Panc1 (cell line): ENCODE measurements around the gene GALNT18. TPM values are rescaled to one million over a fixed set of nuclear protein-coding genes. Genes with fewer than 3 reads are reported as not detected.

Source experiments
- ATAC-seq: fragments of 200-7000 bp; cut with Tn5 transposase; 2 replicates; pipeline ENCODE4 v1.9.1; 2020; ENCODE audit warnings: mild to moderate bottlenecking, moderate library complexity
- BruUV-seq: library from RNA; stranded (reverse); fragments of 400-500 nt; replicated peaks from 2 replicates; lab custom pipeline; 2021; lab: Mats Ljungman, UMichigan
- CTCF ChIA-PET: fragments of 300-600 bp; sonication (Branson Sonifier 250); formaldehyde crosslinking; loops from one replicate; lab custom pipeline; 2022; ENCODE audit warnings: antibody characterized with exemption; lab: Charles Lee
- POLR2A ChIA-PET: fragments of 300-600 bp; sonication (Branson Sonifier 250); formaldehyde crosslinking; loops from one replicate; lab custom pipeline; 2022; ENCODE audit warnings: antibody characterized with exemption; lab: Charles Lee
- DNase-seq: peaks from one replicate; pipeline ENCODE4 v3.0.0-alpha.2; 2010; ENCODE audit warnings: low read depth, low spot score
- H3K27ac ChIP-seq: 2 replicates; pipeline ENCODE4 v1.5.1; 2011; ENCODE audit warnings: mild to moderate bottlenecking, low read length, inconsistent platforms
- H3K27me3 ChIP-seq: fragments of 200-500 bp; sonication (Bioruptor generic); 2 replicates; pipeline ENCODE4 v1.6.0; 2014; ENCODE audit warnings: low read length, inconsistent platforms; ENCODE audit not compliant: control insufficient read depth, insufficient read depth
- H3K36me3 ChIP-seq: fragments of 200-500 bp; sonication (Bioruptor generic); 2 replicates; pipeline ENCODE4 v1.5.1; 2014; ENCODE audit warnings: inconsistent platforms, mild to moderate bottlenecking, low read length, moderate library complexity; ENCODE audit not compliant: control insufficient read depth, insufficient read depth
- H3K4me1 ChIP-seq: 2 replicates; pipeline ENCODE4 v1.5.1; 2011; ENCODE audit warnings: inconsistent platforms, mild to moderate bottlenecking, low read length, moderate library complexity; ENCODE audit not compliant: control insufficient read depth, insufficient read depth
- H3K4me3 ChIP-seq, 2 experiments: 2 replicates each; pipeline ENCODE4 v1.5.1; 2011 to 2012; ENCODE audit warnings: low read depth in 2 of 2, low read length in 2 of 2, mild to moderate bottlenecking in 2 of 2, inconsistent platforms in 1 of 2, moderate library complexity in 1 of 2
- H3K9me3 ChIP-seq: fragments of 200-500 bp; sonication (Bioruptor generic); 2 replicates; pipeline ENCODE4 v1.5.1; 2014; ENCODE audit warnings: low read depth, mild to moderate bottlenecking, inconsistent platforms, low read length, moderate library complexity; ENCODE audit not compliant: control insufficient read depth, insufficient read depth
- POLR2AphosphoS5 ChIP-seq: IDR thresholded peaks from 2 replicates; pipeline ENCODE4 v1.6.1; 2012; ENCODE audit warnings: mild to moderate bottlenecking, low read depth, low read length, moderate library complexity
- SIN3A ChIP-seq: IDR thresholded peaks from 2 replicates; pipeline ENCODE4 v1.6.1; 2012; ENCODE audit warnings: low read depth, mild to moderate bottlenecking, low read length, moderate library complexity, borderline replicate concordance; ENCODE audit not compliant: insufficient read depth
- TCF7L2 ChIP-seq: IDR thresholded peaks from 2 replicates; pipeline ENCODE4 v1.6.1; 2011; ENCODE audit warnings: mild to moderate bottlenecking, low read depth, low read length, inconsistent platforms
- in situ Hi-C: cut with HindIII; loops from 2 replicates; pipeline ENCODE4 v1.10.0; 2016; ENCODE audit warnings: low sequenced_read_pairs, low pct_unique_long_range_greater_than_20kb
- intact Hi-C: fragments of 100-400 bp; cut with micrococcal nuclease; formaldehyde crosslinking; loops from one replicate; pipeline ENCODE4 v1.10.0; 2022; ENCODE audit not compliant: unreplicated experiment
- total RNA-seq: library from RNA; stranded (reverse); gene quantifications from one replicate; pipeline ENCODE4 v1.2.1, GENCODE V29; 2021; ENCODE audit not compliant: unreplicated experiment
- TF ChIP-seq, protein P1 (sequence below): fragments of 450-650 bp; IDR thresholded peaks from 2 replicates; pipeline ENCODE4 v1.5.1; 2017; ENCODE audit warnings: mild to moderate bottlenecking
- TF ChIP-seq, protein P2 (sequence below), 2 experiments: IDR thresholded peaks; 2 replicates each; pipeline ENCODE4 v1.6.1; 2011 to 2012; ENCODE audit warnings: low read depth in 2 of 2, control low read depth in 1 of 2, low read length in 1 of 2, mild to moderate bottlenecking in 1 of 2, moderate library complexity in 1 of 2; ENCODE audit not compliant: insufficient read depth in 1 of 2

Gene GALNT18
- total RNA-seq, 1 experiment from 2014 or later, result 8.6 TPM

DNA sequence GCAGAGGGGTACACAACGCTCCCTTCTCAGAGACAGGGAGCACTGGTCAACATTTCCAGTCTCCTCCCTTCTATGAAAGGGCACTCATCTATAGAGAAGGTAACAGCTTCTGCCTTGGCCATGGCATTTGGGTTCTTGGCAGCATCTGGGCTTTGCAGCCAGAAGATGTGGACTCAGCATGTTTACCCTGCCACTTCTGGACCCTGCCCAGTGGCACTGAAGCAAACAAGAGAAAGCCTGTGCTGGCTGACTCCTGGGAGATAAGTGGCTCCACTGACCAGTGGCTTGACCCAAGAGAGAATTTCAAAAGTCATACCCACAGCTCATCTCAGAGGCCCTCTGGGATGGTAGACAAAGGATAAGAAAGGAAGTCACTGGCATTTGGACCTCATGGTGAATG, 276.7 kb downstream of the GALNT18 start:
- TF ChIP-seq POLR2AphosphoS5 (no peak), SIN3A (no peak), TCF7L2 (no peak)
- TF ChIP-seq, protein P1, sequence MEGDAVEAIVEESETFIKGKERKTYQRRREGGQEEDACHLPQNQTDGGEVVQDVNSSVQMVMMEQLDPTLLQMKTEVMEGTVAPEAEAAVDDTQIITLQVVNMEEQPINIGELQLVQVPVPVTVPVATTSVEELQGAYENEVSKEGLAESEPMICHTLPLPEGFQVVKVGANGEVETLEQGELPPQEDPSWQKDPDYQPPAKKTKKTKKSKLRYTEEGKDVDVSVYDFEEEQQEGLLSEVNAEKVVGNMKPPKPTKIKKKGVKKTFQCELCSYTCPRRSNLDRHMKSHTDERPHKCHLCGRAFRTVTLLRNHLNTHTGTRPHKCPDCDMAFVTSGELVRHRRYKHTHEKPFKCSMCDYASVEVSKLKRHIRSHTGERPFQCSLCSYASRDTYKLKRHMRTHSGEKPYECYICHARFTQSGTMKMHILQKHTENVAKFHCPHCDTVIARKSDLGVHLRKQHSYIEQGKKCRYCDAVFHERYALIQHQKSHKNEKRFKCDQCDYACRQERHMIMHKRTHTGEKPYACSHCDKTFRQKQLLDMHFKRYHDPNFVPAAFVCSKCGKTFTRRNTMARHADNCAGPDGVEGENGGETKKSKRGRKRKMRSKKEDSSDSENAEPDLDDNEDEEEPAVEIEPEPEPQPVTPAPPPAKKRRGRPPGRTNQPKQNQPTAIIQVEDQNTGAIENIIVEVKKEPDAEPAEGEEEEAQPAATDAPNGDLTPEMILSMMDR, result no peak
- TF ChIP-seq, protein P2, sequence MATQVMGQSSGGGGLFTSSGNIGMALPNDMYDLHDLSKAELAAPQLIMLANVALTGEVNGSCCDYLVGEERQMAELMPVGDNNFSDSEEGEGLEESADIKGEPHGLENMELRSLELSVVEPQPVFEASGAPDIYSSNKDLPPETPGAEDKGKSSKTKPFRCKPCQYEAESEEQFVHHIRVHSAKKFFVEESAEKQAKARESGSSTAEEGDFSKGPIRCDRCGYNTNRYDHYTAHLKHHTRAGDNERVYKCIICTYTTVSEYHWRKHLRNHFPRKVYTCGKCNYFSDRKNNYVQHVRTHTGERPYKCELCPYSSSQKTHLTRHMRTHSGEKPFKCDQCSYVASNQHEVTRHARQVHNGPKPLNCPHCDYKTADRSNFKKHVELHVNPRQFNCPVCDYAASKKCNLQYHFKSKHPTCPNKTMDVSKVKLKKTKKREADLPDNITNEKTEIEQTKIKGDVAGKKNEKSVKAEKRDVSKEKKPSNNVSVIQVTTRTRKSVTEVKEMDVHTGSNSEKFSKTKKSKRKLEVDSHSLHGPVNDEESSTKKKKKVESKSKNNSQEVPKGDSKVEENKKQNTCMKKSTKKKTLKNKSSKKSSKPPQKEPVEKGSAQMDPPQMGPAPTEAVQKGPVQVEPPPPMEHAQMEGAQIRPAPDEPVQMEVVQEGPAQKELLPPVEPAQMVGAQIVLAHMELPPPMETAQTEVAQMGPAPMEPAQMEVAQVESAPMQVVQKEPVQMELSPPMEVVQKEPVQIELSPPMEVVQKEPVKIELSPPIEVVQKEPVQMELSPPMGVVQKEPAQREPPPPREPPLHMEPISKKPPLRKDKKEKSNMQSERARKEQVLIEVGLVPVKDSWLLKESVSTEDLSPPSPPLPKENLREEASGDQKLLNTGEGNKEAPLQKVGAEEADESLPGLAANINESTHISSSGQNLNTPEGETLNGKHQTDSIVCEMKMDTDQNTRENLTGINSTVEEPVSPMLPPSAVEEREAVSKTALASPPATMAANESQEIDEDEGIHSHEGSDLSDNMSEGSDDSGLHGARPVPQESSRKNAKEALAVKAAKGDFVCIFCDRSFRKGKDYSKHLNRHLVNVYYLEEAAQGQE (IDR thresholded peaks at IDR 0.05; ENCODE audit: insufficient read depth in 1 of 2, low read depth in 2 of 2, low read length in 1 of 2), result no peak
- POLR2A ChIA-PET, result no interaction called here
- Histone ChIP-seq H3K9me3 (no peaks in the 10 kb centered on the region), H3K4me3 (no peak overlapping the region), H3K36me3 (no peaks in the 10 kb centered on the region), H3K27ac (no peak overlapping the region), H3K27me3 (no peaks in the 10 kb centered on the region), H3K4me1 (no peaks in the 10 kb centered on the region)
- in situ Hi-C loops (no loop called here), intact Hi-C loops (no loop called here)
- CTCF ChIA-PET, result no interaction called here
- DNase-seq (no peak), ATAC-seq (no peak)
- no TSS peak for BruUV-seq

DNA sequence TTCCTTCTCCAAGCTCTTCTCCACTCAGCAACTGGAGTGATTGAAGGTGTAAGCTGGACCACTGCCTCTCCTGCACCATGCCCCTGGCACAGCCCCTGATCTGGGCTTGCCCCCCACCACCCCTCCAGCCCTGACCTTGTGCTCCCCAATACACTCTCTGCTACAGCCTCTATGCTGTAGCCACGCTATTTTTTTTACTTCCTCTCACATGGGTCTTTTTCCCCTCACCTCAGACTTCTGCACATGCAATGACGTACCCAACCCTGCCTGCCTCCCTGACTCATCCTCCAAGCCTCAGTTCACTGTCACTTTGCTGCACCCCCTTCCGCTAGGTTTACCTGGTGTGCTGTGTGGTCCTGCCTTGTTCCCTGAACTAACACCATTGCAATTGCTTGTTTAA, 277.8 kb downstream of the GALNT18 start:
- in situ Hi-C loops (no loop called here), intact Hi-C loops (no loop called here)
- Histone ChIP-seq H3K4me3 (no peak overlapping the region), H3K36me3 (no peaks in the 10 kb centered on the region), H3K27me3 (no peaks in the 10 kb centered on the region), H3K9me3 (no peaks in the 10 kb centered on the region), H3K4me1 (no peaks in the 10 kb centered on the region), H3K27ac (no peak overlapping the region)
- POLR2A ChIA-PET, result no interaction called here
- ATAC-seq (no peak), DNase-seq (no peak)
- CTCF ChIA-PET, result no interaction called here
- TF ChIP-seq, protein P2 (IDR thresholded peaks at IDR 0.05; ENCODE audit: insufficient read depth in 1 of 2, low read depth in 2 of 2, low read length in 1 of 2), result no peak
- TF ChIP-seq TCF7L2 (no peak), SIN3A (no peak), POLR2AphosphoS5 (no peak)
- TF ChIP-seq, protein P1, result no peak
- BruUV-seq, result no TSS peak
